Thyroid gland (tissue), 4 donors: ENCODE results near the gene USP44. TPM values are rescaled to one million over a fixed set of nuclear protein-coding genes. Genes with fewer than 3 reads are reported as not detected.

ENCODE experiments used
- DNase-seq, 2 donors: peaks; one replicate each; pipeline ENCODE4 v3.0.0-alpha.2; 2019
- H3K27ac ChIP-seq, 3 donors: fragments of 200-600 bp; sonication (generic); 1 replicate in 2 of 3; 2 replicates in 1 of 3; pipeline ENCODE4 v1.5.1; 2016 to 2019; ENCODE audit warnings: mild to moderate bottlenecking in 1 of 3, moderate library complexity in 1 of 3
- H3K27me3 ChIP-seq: fragments of 200-600 bp; sonication (generic); one replicate; pipeline ENCODE4 v1.5.1; 2019
- H3K36me3 ChIP-seq, 2 donors: fragments of 200-600 bp; sonication (generic); one replicate each; pipeline ENCODE4 v1.5.1; 2016 to 2019
- H3K4me1 ChIP-seq, 2 donors: fragments of 200-600 bp; sonication (generic); one replicate each; pipeline ENCODE4 v1.5.1; 2017 to 2019
- H3K4me3 ChIP-seq, 3 donors: fragments of 200-600 bp; sonication (generic); replicated peaks in 1 of 3; 1 replicate in 2 of 3; 2 replicates in 1 of 3; pipeline ENCODE4 v1.5.1; 2016; ENCODE audit warnings: mild to moderate bottlenecking in 1 of 3
- H3K9me3 ChIP-seq: fragments of 200-600 bp; sonication (generic); one replicate; pipeline ENCODE4 v1.5.1; 2017
- POLR2A ChIP-seq, 2 donors: fragments of 450-650 bp; IDR thresholded peaks; one replicate each; pipeline ENCODE4 v1.6.1; 2017; ENCODE audit warnings: antibody characterized with exemption in 2 of 2, mild to moderate bottlenecking in 2 of 2, moderate library complexity in 1 of 2
- WGBS, 2 donors: methylation state at CpG; one replicate each; pipeline ENCODE4 v1.1.5; 2017; 5-methylcytosine and 5-hydroxymethylcytosine counted together
- intact Hi-C: fragments of 100-400 bp; cut with DNase I; formaldehyde crosslinking; loops from one replicate; pipeline ENCODE4 v1.15.1; 2023
- total RNA-seq, 4 donors: library from RNA; depleted of rRNA; stranded (reverse); fragments of >200 nt; gene quantifications; one replicate each; pipeline ENCODE4 v1.2.3, GENCODE V29; 2016
- TF ChIP-seq, protein P1 (sequence below), 6 experiments: fragments of 200-600 bp in 3 of 6; fragments of 450-650 bp in 3 of 6; sonication (generic) in 3 of 6; IDR thresholded peaks; one replicate each; pipeline ENCODE4 v1.5.1; 2016 to 2019; ENCODE audit warnings: antibody characterized with exemption in 6 of 6, mild to moderate bottlenecking in 2 of 6, inconsistent platforms in 1 of 6, moderate library complexity in 1 of 6

Gene USP44
- total RNA-seq, 4 donors from 2014 or later, result 2.8 to 9.1 (median 6.3) TPM

DNA sequence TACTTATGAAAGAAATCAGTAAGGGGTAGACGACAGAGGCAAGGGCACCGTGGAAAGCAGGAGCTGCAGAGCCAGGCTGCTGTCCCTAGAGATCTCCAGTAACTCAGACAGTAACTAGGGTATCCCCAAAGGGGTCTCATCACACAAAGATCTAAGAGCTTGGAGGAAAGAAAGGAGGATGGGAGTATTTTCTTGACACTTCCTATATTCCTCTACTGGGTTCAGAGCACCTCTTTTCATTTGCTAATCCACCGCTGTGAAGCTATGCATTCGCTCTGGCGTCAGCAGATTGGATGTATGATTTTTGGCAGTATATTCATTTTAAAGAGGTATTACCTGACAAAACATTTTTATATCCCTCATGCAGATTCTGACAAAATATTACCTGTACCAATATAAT is 12.6 kb downstream of the USP44 start:
- Histone ChIP-seq H3K9me3 (no peaks in the 10 kb centered on the region), H3K27ac (no peak overlapping the region), H3K36me3 (no peaks in the 10 kb centered on the region), H3K4me3 (no peak overlapping the region), H3K4me1 (peaks cover 0 to 4% of the 10 kb centered on the region in 2 donors), H3K27me3 (no peaks in the 10 kb centered on the region)
- intact Hi-C loops, result loop anchor here (10.0 kb wide), 2 partner anchors 204 to 424 kb away; no protein-coding TSS in a partner anchor
- no peak for DNase-seq
- 70 to 73% methylated on average over 5 of the region's 5 CpGs for WGBS, 2 donors
- TF ChIP-seq, protein P1, sequence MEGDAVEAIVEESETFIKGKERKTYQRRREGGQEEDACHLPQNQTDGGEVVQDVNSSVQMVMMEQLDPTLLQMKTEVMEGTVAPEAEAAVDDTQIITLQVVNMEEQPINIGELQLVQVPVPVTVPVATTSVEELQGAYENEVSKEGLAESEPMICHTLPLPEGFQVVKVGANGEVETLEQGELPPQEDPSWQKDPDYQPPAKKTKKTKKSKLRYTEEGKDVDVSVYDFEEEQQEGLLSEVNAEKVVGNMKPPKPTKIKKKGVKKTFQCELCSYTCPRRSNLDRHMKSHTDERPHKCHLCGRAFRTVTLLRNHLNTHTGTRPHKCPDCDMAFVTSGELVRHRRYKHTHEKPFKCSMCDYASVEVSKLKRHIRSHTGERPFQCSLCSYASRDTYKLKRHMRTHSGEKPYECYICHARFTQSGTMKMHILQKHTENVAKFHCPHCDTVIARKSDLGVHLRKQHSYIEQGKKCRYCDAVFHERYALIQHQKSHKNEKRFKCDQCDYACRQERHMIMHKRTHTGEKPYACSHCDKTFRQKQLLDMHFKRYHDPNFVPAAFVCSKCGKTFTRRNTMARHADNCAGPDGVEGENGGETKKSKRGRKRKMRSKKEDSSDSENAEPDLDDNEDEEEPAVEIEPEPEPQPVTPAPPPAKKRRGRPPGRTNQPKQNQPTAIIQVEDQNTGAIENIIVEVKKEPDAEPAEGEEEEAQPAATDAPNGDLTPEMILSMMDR (IDR thresholded peaks at IDR 0.05), result no peak
- TF ChIP-seq POLR2A (IDR thresholded peaks at IDR 0.05), result no peak

GRCh38 chr12:95538006-95538405 is 13.3 kb downstream of the USP44 start:
- no peak overlapping the region for H3K27ac ChIP-seq
- no peaks in the 10 kb centered on the region for H3K9me3 ChIP-seq
- TF ChIP-seq, protein P1 (IDR thresholded peaks at IDR 0.05), result no peak
- no peak for TF ChIP-seq POLR2A (IDR thresholded peaks at IDR 0.05)
- 69 to 76% methylated on average over 4 of the region's 4 CpGs for WGBS, 2 donors
- intact Hi-C loops, result loop anchor here (10.0 kb wide), 2 partner anchors 203 to 423 kb away; no protein-coding TSS in a partner anchor
- peaks cover 5 to 6% of the 10 kb centered on the region in 2 donors for H3K4me1 ChIP-seq
- H3K36me3 ChIP-seq, result no peaks in the 10 kb centered on the region
- no peak for DNase-seq
- no peaks in the 10 kb centered on the region for H3K27me3 ChIP-seq
- no peak overlapping the region for H3K4me3 ChIP-seq

- intact Hi-C loops, result loop anchor here (10.0 kb wide), 2 partner anchors 199 to 419 kb away; no protein-coding TSS in a partner anchor
- Histone ChIP-seq H3K36me3 (no peaks in the 10 kb centered on the region), H3K4me3 (no peak overlapping the region), H3K9me3 (no peaks in the 10 kb centered on the region), H3K27me3 (no peaks in the 10 kb centered on the region), H3K4me1 (peaks cover 5 to 9% of the 10 kb centered on the region in 2 donors), H3K27ac (no peak overlapping the region)
- WGBS, 2 donors, result 14 to 17% methylated on average over 4 of the region's 4 CpGs
- no peak for DNase-seq
- TF ChIP-seq, protein P1 (IDR thresholded peaks at IDR 0.05), result no peak
- TF ChIP-seq POLR2A (IDR thresholded peaks at IDR 0.05), result no peak
Observed at GRCh38 chr12:95533985-95534384, 17.3 kb downstream of the USP44 start.

GRCh38 chr12:95532851-95533250 is 18.4 kb downstream of the USP44 start:
- no peaks in the 10 kb centered on the region for H3K27me3 ChIP-seq
- intact Hi-C loops, result loop anchor here (10.0 kb wide), 2 partner anchors 198 to 418 kb away; no protein-coding TSS in a partner anchor
- H3K27ac ChIP-seq, result no peak overlapping the region
- no peaks in the 10 kb centered on the region for H3K9me3 ChIP-seq
- H3K4me3 ChIP-seq, result no peak overlapping the region
- H3K4me1 ChIP-seq, result peaks cover 5 to 9% of the 10 kb centered on the region in 2 donors
- 79 to 82% methylated on average over 5 of the region's 5 CpGs for WGBS, 2 donors
- TF ChIP-seq POLR2A (IDR thresholded peaks at IDR 0.05), result no peak
- TF ChIP-seq, protein P1 (IDR thresholded peaks at IDR 0.05), result no peak
- no peak for DNase-seq
- no peaks in the 10 kb centered on the region for H3K36me3 ChIP-seq

DNA sequence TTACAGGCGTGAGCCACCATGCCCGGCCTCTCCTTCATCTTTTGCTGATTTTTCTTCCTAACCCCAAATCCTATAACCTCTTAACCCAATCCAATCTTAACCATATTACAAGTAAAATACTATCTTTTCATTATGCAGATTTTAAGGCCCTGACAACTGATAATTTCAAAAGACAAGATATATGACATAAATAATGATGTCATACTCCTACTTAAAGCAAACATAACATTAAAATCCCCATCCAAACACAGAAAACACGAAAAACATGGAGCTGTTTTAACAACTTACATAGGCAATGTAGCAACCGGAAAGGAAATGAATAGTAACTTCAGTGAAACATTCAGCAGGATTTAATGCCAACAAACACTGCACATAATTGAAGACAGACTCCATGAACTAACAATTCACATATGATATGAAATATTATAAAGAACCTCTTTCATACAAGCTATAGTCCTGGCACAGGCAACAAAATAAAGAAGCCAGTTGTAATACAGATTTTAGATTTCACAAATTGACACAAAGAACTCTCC is 21.5 kb downstream of the USP44 start:
- intact Hi-C loops, result loop anchor here (10.0 kb wide), 2 partner anchors 195 to 415 kb away; no protein-coding TSS in a partner anchor
- Histone ChIP-seq H3K4me1 (peaks cover 5 to 9% of the 10 kb centered on the region in 2 donors), H3K36me3 (no peaks in the 10 kb centered on the region), H3K27ac (no peak overlapping the region), H3K27me3 (no peaks in the 10 kb centered on the region), H3K9me3 (no peaks in the 10 kb centered on the region), H3K4me3 (no peak overlapping the region)
- DNase-seq, result no peak
- TF ChIP-seq, protein P1 (IDR thresholded peaks at IDR 0.05), result no peak
- no peak for TF ChIP-seq POLR2A (IDR thresholded peaks at IDR 0.05)
- WGBS, 2 donors, result 90% methylated on average over 4 of the region's 4 CpGs
